NCI-H1694 (cell line): ENCODE results near the gene CAV1.

ENCODE experiments used
- DNase-seq: peaks from one replicate; lab custom pipeline; 2025; lab: John Stamatoyannopoulos, UW

The CAV1 gene

GRCh38 chr7:116530107-116530820, 5.4 kb downstream of the CAV1 start:
- no peak for DNase-seq

- DNase-seq: no peak
Measured at GRCh38 chr7:116532102-116532688, 7.4 kb downstream of the CAV1 start.

GRCh38 chr7:116534790-116535189, 10.0 kb downstream of the CAV1 start:
- no peak for DNase-seq

GRCh38 chr7:116535416-116535815, 10.6 kb downstream of the CAV1 start:
- no peak for DNase-seq

- no peak for DNase-seq
Measured at GRCh38 chr7:116538138-116538537, 13.3 kb downstream of the CAV1 start.

GRCh38 chr7:116539879-116540278, 15.0 kb downstream of the CAV1 start:
- DNase-seq: no peak

- no peak for DNase-seq
Measured at GRCh38 chr7:116540743-116541142, 15.9 kb downstream of the CAV1 start.

GRCh38 chr7:116541951-116542350, 17.1 kb downstream of the CAV1 start:
- no peak for DNase-seq

- no peak for DNase-seq
Measured at GRCh38 chr7:116542618-116543017, 17.8 kb downstream of the CAV1 start.

- no peak for DNase-seq
Measured at GRCh38 chr7:116543664-116544063, 18.8 kb downstream of the CAV1 start.

- no peak for DNase-seq
Measured at GRCh38 chr7:116544487-116544886, 19.7 kb downstream of the CAV1 start.

- DNase-seq: no peak
Measured at GRCh38 chr7:116545411-116545993, 20.7 kb downstream of the CAV1 start.

GRCh38 chr7:116546054-116546453, 21.2 kb downstream of the CAV1 start:
- DNase-seq: no peak

GRCh38 chr7:116546916-116547315, 22.1 kb downstream of the CAV1 start:
- no peak for DNase-seq

GRCh38 chr7:116547347-116547746, 22.5 kb downstream of the CAV1 start:
- DNase-seq: no peak

GRCh38 chr7:116548506-116548905, 23.7 kb downstream of the CAV1 start:
- no peak for DNase-seq

- no peak for DNase-seq
Measured at GRCh38 chr7:116549370-116549769, 24.5 kb downstream of the CAV1 start.

- DNase-seq: no peak
Measured at GRCh38 chr7:116551692-116552091, 26.9 kb downstream of the CAV1 start.

GRCh38 chr7:116552602-116553001, 27.8 kb downstream of the CAV1 start:
- no peak for DNase-seq

- no peak for DNase-seq
Measured at GRCh38 chr7:116553168-116553964, 28.5 kb downstream of the CAV1 start.

- DNase-seq: no peak
Measured at GRCh38 chr7:116554436-116554835, 29.6 kb downstream of the CAV1 start.

GRCh38 chr7:116554911-116555310, 30.1 kb downstream of the CAV1 start:
- DNase-seq: no peak
